Cardiac muscle cell (in vitro differentiated cells and primary cell): ENCODE results near the gene ZNF407. TPM values are rescaled to one million over a fixed set of nuclear protein-coding genes. Genes with fewer than 3 reads are reported as not detected.

Experiments used
- DNase-seq, 2 donors: peaks; one replicate each; pipeline versions ENCODE4 v3.0.0 to v3.0.0-alpha.2; 2010 to 2017; ENCODE audit warnings: low read depth in 1 of 2, low spot score in 1 of 2
- H3K27ac ChIP-seq: fragments of 200-600 bp; sonication (generic); 2 replicates; pipeline ENCODE4 v1.5.1; 2016
- H3K27me3 ChIP-seq: fragments of 200-600 bp; sonication (generic); 2 replicates; pipeline ENCODE4 v1.6.0; 2016; ENCODE audit warnings: control low read depth
- H3K36me3 ChIP-seq: fragments of 200-600 bp; sonication (generic); 2 replicates; pipeline ENCODE4 v1.5.1; 2016; ENCODE audit warnings: control low read depth
- H3K4me1 ChIP-seq: fragments of 200-600 bp; sonication (generic); 2 replicates; pipeline ENCODE4 v1.8.1; 2017; ENCODE audit warnings: low read depth, mild to moderate bottlenecking, mixed run types
- H3K4me3 ChIP-seq: fragments of 200-600 bp; sonication (generic); 2 replicates; pipeline ENCODE4 v1.5.1; 2016; ENCODE audit warnings: mild to moderate bottlenecking
- H3K9me3 ChIP-seq: fragments of 200-600 bp; sonication (generic); 2 replicates; pipeline ENCODE4 v1.5.1; 2017; ENCODE audit warnings: low read depth, mild to moderate bottlenecking, control low read depth
- CTCF ChIP-seq: IDR thresholded peaks from 2 replicates; pipeline ENCODE4 v1.5.1; 2012; ENCODE audit warnings: low read depth, mild to moderate bottlenecking, low read length
- polyA plus RNA-seq: library from polyadenylated mRNA; unstranded; fragments of >200 nt; fragmentation: Nextera tagmentation; extraction: Ambion mirVana; gene quantifications from 2 replicates; pipeline ENCODE4 v1.2.1, GENCODE V29; 2016
- total RNA-seq: library from RNA; depleted of rRNA; stranded (reverse); fragments of >200 nt; gene quantifications from 2 replicates; pipeline ENCODE4 v1.2.3, GENCODE V29; 2016

ZNF407 gene
- total and polyA plus RNA-seq, 2 experiments from 2014 or later, result 4.6 to 8.0 TPM

GRCh38 chr18:74914052-74914591, 316.5 kb downstream of the ZNF407 start:
- DNase-seq, result no peak
- Histone ChIP-seq H3K27me3 (no peaks in the 10 kb centered on the region), H3K4me1 (no peaks in the 10 kb centered on the region), H3K9me3 (no peaks in the 10 kb centered on the region), H3K27ac (no peak overlapping the region), H3K4me3 (no peak overlapping the region), H3K36me3 (no peaks in the 10 kb centered on the region)
- TF ChIP-seq CTCF, result no peak

- DNase-seq, result no peak
- TF ChIP-seq CTCF, result no peak
- Histone ChIP-seq H3K4me3 (no peak overlapping the region), H3K36me3 (no peaks in the 10 kb centered on the region), H3K27ac (no peak overlapping the region), H3K27me3 (no peaks in the 10 kb centered on the region), H3K9me3 (no peaks in the 10 kb centered on the region), H3K4me1 (no peaks in the 10 kb centered on the region)
Observed at GRCh38 chr18:74914648-74915047, 317.0 kb downstream of the ZNF407 start.

- no peak overlapping the region for H3K4me3 ChIP-seq
- H3K27me3 ChIP-seq, result no peaks in the 10 kb centered on the region
- no peaks in the 10 kb centered on the region for H3K9me3 ChIP-seq
- no peaks in the 10 kb centered on the region for H3K4me1 ChIP-seq
- TF ChIP-seq CTCF, result no peak
- H3K27ac ChIP-seq, result no peak overlapping the region
- H3K36me3 ChIP-seq, result no peaks in the 10 kb centered on the region
- no peak for DNase-seq
Observed at GRCh38 chr18:74916773-74917393, 319.2 kb downstream of the ZNF407 start.

- no peaks in the 10 kb centered on the region for H3K36me3 ChIP-seq
- DNase-seq, result no peak
- TF ChIP-seq CTCF, result no peak
- H3K9me3 ChIP-seq, result no peaks in the 10 kb centered on the region
- H3K27me3 ChIP-seq, result no peaks in the 10 kb centered on the region
- H3K4me1 ChIP-seq, result no peaks in the 10 kb centered on the region
- H3K4me3 ChIP-seq, result no peak overlapping the region
- no peak overlapping the region for H3K27ac ChIP-seq
Observed at GRCh38 chr18:74918276-74918790, 320.7 kb downstream of the ZNF407 start.

- Histone ChIP-seq H3K27ac (no peak overlapping the region), H3K9me3 (no peaks in the 10 kb centered on the region), H3K4me1 (peaks cover 5% of the 10 kb centered on the region), H3K36me3 (no peaks in the 10 kb centered on the region), H3K4me3 (no peak overlapping the region), H3K27me3 (no peaks in the 10 kb centered on the region)
- DNase-seq, result no peak
- TF ChIP-seq CTCF, result no peak
Observed at GRCh38 chr18:74921057-74921820, 323.6 kb downstream of the ZNF407 start.
